AG09309 (cell line): Measurements from ENCODE around the gene NUP93.

Source experiments
- DNase-seq: peaks from one replicate; pipeline ENCODE4 v3.0.0-alpha.2; 2010; ENCODE audit warnings: low read depth
- H3K4me3 ChIP-seq: 2 replicates; pipeline ENCODE4 v1.5.1; 2011; ENCODE audit warnings: mild to moderate bottlenecking, low read depth, low read length, moderate library complexity; ENCODE audit not compliant: control insufficient read depth
- TF ChIP-seq, protein P1 (sequence below): IDR thresholded peaks from 2 replicates; pipeline ENCODE4 v1.5.1; 2011; ENCODE audit warnings: mild to moderate bottlenecking, low read depth, low read length, inconsistent platforms; ENCODE audit not compliant: insufficient read depth, control insufficient read depth; ENCODE audit errors: missing control alignments

Gene NUP93

DNA sequence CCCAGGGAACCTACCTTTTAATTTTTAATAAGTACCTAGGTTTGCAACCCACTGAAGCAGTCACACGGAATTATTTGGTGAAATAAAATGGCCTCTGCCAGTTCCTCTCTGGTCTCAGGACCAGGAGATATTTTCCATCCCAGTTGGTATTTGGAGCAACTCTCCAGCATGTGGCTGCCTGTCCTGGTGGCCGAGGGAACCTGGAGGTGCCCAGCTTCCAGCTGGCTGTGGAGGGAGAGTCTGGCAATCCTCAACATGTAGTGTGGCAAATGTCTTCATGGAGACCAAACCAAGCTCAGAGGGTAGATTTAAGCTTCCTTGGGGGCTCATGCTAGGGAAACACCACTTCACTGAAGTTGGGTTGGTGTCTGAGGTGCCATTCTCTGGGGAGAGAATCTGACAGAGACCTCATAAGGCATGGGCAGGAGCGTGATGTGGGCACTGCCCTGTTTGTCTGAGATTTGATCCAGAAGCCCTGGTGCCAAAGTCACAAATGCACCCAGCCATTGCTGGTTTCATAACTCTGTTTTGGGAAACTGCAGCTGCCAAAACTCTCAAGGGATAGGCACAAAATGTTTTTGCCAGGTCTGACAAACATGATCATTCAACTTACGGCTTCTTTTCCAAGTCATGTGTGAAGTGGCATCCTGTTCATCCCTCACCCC, 44.9 kb upstream of the NUP93 start:
- TF ChIP-seq, protein P1, sequence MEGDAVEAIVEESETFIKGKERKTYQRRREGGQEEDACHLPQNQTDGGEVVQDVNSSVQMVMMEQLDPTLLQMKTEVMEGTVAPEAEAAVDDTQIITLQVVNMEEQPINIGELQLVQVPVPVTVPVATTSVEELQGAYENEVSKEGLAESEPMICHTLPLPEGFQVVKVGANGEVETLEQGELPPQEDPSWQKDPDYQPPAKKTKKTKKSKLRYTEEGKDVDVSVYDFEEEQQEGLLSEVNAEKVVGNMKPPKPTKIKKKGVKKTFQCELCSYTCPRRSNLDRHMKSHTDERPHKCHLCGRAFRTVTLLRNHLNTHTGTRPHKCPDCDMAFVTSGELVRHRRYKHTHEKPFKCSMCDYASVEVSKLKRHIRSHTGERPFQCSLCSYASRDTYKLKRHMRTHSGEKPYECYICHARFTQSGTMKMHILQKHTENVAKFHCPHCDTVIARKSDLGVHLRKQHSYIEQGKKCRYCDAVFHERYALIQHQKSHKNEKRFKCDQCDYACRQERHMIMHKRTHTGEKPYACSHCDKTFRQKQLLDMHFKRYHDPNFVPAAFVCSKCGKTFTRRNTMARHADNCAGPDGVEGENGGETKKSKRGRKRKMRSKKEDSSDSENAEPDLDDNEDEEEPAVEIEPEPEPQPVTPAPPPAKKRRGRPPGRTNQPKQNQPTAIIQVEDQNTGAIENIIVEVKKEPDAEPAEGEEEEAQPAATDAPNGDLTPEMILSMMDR: no peak
- H3K4me3 ChIP-seq: no peak overlapping the region
- no peak for DNase-seq

DNA sequence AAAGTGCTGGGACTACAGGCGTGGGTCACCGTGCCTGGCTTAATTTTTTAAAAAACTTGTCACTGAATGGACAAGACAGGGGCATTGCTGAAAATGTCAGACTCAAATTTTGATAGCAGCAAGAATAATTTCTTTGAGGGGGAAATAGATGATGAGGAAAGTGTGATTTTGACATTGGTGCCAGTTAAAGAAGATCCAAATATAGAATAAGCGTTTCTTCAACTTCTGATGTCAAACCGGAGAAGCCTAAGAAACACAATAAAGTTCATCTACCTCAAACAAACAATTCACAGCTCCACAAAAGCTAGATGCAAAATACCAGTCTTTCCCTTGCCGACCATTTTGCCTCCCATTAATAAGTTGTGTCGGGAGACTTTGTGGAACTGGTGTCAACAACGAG, 43.2 kb upstream of the NUP93 start:
- H3K4me3 ChIP-seq: no peak overlapping the region
- TF ChIP-seq, protein P1: no peak
- no peak for DNase-seq

DNA sequence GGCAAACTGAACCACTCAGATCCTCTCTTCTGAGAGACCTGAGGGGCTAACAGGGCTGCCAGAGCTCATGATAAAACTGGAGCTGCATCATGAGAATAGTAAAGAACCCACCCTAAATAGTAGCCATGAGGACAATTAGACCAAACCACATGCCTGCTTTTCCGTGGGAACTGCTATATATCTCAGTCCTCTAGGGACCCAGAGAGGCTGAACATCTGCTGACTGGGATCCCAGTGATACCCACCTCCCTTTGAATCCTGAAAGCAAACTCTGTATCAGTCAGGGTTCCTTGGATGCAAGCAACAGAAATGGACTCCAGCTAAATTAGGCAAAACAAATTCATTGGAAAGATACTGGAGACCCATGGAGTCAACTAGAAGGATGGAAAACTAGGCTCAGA, 41.2 kb upstream of the NUP93 start:
- DNase-seq: no peak
- no peak overlapping the region for H3K4me3 ChIP-seq
- TF ChIP-seq, protein P1: no peak

DNA sequence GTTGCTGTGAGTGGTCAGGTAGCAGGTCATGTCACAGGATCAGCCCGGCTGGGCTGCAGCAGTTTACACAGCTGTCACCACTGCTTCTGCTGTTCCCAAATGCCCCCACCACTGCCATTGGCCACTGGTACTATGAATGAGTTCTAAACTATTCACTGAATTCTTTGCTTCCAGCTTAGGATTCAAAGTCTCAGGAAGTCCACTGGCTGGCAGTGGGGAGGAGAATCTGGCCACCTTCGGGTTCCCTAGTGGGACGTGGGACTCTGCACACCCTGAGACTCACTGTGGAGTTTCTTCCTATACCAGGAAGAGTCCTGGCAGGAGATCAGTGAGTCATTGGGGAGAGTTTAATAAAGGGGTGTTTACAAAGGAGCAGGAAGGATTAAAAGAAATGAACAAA, 40.8 kb upstream of the NUP93 start:
- TF ChIP-seq, protein P1: no peak
- no peak for DNase-seq
- H3K4me3 ChIP-seq: no peak overlapping the region

DNA sequence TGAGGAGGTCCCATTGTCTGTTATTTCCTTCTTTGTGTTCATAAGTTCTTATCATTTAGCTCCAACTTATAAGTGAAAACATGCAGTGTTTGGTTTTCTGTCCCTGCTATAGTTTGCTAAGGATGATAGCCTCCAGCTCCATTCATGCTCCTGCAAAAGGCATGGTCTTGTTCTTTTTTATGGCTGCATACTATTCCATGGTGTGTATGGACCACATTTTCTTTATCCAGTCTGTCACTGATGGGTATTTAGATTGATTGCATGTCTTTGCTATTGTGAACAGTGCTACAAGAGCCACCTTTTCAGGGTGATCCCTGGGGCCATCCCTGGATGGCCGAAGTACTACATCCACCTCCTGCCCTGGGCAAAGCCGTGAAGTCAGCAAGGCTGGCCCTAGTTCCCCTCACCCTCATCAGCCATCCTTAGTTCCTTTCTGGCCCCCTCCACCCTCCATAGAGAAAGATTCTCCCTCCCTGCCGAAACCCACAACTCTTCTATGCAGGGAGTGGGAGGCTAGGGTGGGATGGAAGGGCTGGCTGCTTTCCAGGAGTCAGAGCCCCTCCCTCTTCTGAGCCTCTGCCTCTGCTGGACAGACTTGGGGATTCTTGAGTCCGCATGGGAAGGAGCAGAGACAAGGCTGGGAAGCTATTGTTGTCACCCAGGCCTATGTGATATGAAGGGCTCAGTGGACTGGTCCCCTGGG, 39.4 kb upstream of the NUP93 start:
- no peak for DNase-seq
- no peak overlapping the region for H3K4me3 ChIP-seq
- TF ChIP-seq, protein P1: no peak

DNA sequence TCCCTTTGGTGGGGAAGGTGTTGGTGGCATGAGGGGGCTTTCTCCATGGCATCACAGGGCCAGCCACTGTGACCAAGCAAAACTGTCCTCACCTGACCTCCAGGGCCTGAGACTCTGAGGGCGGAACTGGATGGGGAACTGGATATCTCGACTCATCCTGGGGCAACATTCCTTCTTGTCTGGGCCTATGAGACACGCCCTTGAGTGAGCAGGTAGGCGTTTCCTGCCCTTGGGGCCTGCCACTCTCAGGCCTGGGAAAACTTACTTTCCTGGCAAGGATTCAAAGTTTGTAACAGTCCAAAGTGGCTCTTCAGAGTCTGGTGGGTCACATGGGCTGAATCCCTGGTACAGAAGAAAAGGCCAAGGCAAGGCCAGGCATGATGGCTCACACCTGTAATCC, 38.0 kb upstream of the NUP93 start:
- TF ChIP-seq, protein P1: no peak
- no peak for DNase-seq
- H3K4me3 ChIP-seq: no peak overlapping the region
